ENCODE data around the gene TTLL3.

The TTLL3 gene

GRCh38 chr3:9807981-9808344 lies 2.1 kb upstream of the TTLL3 start:
- DNase-seq (ENCODE audit: low read depth) = no peak

- no peak for DNase-seq (ENCODE audit: low read depth)
These were observed 1.6 kb upstream of the TTLL3 start for GRCh38 chr3:9808345-9809037.

- DNase-seq (ENCODE audit: low read depth) = no peak
These were observed 835 bp upstream of the TTLL3 start for GRCh38 chr3:9809239-9809614.

- no peak for DNase-seq (ENCODE audit: low read depth)
These were observed 340 bp downstream of the TTLL3 start for GRCh38 chr3:9810433-9810770.

- no peak for DNase-seq (ENCODE audit: low read depth)
These were observed 784 bp downstream of the TTLL3 start for GRCh38 chr3:9810846-9811245.

DNA sequence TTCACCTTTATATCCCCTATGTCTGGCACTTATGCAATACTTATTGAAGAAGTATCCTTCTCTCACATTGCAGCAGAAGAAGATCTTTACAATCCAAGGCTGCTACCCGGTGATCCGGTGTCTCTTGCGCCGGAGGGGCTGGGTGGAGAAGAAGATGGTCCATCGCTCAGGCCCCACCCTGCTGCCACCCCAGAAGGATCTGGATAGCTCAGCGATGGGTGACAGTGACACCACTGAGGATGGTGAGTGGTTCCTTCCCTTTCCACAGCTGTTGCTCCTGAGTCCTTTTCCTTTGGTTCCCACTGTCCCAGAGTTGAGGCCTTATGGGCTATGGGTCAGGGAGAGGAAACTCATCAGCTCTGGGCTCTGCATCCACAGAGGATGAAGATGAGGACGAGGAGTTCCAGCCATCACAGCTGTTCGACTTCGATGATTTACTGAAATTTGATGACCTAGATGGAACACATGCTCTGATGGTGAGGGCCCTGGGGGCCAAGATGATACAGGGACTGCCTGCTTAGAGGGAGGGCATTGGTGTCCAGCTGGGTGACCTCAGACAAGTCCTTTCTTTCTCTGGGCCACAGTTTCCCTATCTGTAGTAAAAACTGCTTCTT lies 2.9 kb downstream of the TTLL3 start:
- no peak for DNase-seq (ENCODE audit: low read depth)

DNA sequence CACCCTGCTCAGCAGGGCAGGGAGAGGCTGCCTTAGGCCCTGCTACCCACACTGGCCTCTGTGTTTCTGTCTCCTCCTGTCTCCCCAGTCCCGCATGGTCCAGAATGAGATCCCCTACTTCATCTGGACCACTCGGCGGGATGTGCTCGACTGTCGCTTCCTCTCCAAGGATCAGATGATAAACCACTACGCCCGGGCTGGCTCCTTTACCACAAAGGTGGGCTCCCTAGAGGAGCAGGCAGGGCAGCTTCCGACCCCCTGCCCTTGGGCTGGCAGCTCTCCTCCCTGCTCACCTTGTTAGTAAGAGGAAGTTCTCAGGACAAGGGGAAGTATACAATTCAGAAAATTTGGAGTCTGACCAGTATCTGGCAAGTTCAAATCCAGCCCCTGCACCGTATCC lies 5.9 kb downstream of the TTLL3 start:
- DNase-seq (ENCODE audit: low read depth) = no peak

GRCh38 chr3:9817436-9817835 lies 7.4 kb downstream of the TTLL3 start:
- no peak for DNase-seq (ENCODE audit: low read depth)

DNA sequence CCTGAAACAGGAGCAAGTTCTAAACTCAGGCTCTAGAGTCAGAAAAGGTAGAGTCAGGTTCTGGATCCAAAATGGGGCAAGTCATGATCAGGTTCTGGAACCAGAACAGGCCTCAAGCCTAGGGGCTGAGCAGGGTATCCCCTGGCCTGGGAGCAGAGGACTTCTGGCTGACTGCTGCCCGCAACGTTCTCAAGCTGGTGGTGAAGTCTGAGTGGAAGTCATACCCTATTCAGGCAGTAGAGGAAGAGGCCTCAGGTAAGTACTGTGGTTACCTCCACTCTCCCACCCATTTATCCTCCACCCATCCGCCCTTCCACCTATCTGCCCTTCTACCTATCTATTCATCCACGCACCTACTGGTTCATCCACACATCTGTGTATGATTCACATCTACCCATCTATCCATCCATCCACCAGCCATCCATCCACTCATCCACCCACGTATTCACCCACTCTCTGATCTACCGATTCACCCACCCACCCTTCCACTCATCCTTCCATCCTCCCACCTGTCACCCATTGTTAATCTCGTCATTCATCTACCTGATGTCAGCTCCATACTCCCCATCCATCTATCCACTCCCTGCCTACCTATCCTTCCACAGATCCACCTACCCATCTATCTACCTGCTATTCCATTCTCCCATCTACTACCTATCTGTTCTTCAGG lies 8.7 kb downstream of the TTLL3 start:
- no peak for DNase-seq (ENCODE audit: low read depth)

- no peak for DNase-seq (ENCODE audit: low read depth)
These were observed 10.5 kb downstream of the TTLL3 start for GRCh38 chr3:9820543-9820942.

GRCh38 chr3:9820946-9821345 lies 10.9 kb downstream of the TTLL3 start:
- DNase-seq (ENCODE audit: low read depth) = no peak

- DNase-seq (ENCODE audit: low read depth) = no peak
These were observed 15.5 kb downstream of the TTLL3 start for GRCh38 chr3:9825451-9826040.

DNA sequence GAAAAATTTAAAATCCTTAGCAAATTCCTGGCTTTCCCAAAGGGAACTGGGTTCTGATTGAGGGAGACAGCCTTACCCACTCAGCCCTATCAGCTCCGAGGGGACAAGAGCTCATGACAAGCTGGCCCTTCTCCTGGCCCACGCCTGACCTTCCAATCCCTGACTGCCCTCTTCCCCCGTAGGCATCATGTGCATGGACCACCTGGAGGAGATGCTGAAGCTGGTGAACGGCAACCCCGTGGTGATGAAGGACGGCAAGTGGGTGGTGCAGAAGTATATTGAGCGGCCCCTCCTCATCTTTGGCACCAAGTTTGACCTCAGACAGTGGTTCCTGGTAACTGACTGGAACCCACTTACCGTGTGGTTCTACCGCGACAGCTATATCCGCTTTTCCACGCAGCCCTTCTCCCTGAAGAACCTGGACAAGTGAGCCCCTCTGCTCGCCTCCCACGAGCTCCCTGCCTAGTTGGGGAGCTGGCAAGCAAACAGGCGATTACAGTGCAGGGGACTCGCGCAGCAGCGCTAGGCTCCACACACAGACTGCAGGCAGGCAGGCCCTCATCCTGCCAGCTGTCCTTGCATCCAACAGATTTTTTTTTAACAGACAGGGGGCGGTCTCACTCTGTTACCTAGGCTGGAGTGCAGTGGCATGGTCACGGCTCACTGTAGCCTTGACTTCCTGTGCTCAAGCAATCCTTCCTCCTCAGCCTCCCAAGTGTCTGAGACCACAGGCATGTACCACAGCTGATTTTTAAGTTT lies 16.9 kb downstream of the TTLL3 start:
- no peak for DNase-seq (ENCODE audit: low read depth)

- no peak for DNase-seq (ENCODE audit: low read depth)
These were observed 19.0 kb downstream of the TTLL3 start for GRCh38 chr3:9828801-9829755.

GRCh38 chr3:9831253-9831652 lies 21.2 kb downstream of the TTLL3 start:
- no peak for DNase-seq (ENCODE audit: low read depth)

DNA sequence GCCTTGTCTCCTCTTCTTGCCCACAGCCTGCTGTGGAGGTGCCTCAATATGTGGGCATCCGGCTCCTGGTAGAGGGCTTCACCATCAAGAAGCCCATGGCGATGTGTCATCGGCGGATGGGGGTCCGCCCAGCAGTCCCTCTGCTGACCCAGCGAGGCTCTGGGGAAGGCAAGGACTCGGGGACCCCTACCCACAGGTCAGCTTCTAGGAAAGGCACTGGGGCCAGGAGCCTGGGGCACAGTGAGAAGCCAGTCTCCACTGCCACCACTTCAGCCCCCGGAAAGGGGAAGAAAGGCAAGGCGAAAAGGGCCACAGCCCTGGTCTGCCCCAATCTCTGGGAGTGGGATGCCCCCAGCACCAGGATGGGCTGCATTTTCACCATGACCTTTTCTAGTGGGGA lies 23.0 kb downstream of the TTLL3 start:
- DNase-seq (ENCODE audit: low read depth) = no peak

DNA sequence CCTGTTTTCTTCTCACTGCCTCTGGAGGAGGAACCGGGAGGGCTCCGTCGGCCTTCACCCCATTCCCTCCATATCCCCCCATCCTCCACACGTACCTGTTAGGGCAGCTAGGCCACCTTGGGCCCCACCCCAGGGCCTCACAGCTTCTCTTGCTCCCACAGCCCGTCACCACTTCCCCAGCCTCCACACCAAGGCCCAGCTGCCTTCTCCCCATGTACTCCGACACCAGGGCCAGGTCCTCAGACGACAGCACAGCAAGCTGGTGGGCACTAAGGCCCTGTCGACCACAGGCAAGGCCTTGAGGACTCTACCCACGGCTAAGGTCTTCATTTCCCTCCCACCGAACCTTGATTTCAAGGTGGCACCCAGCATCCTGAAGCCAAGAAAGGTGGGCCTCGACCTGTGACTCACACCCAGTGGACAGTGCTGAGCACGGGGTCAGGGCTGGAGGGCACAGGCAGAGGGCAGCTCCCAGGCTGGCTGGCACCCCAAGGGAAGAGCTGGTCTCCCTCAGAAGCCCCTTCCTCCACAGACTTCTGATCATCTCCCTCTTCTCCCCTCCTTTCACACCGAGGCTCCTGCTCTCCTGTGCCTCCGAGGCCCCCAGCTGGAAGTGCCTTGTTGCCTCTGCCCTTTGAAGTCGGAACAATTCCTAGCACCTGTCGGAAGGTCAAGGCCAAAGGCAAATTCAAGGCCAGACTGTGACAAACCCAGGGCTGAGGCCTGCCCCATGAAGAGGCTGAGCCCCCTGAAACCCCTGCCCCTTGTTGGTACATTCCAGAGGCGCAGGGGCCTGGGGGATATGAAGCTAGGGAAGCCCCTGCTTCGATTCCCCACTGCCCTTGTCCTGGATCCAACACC lies 24.7 kb downstream of the TTLL3 start:
- DNase-seq (ENCODE audit: low read depth) = no peak

DNA sequence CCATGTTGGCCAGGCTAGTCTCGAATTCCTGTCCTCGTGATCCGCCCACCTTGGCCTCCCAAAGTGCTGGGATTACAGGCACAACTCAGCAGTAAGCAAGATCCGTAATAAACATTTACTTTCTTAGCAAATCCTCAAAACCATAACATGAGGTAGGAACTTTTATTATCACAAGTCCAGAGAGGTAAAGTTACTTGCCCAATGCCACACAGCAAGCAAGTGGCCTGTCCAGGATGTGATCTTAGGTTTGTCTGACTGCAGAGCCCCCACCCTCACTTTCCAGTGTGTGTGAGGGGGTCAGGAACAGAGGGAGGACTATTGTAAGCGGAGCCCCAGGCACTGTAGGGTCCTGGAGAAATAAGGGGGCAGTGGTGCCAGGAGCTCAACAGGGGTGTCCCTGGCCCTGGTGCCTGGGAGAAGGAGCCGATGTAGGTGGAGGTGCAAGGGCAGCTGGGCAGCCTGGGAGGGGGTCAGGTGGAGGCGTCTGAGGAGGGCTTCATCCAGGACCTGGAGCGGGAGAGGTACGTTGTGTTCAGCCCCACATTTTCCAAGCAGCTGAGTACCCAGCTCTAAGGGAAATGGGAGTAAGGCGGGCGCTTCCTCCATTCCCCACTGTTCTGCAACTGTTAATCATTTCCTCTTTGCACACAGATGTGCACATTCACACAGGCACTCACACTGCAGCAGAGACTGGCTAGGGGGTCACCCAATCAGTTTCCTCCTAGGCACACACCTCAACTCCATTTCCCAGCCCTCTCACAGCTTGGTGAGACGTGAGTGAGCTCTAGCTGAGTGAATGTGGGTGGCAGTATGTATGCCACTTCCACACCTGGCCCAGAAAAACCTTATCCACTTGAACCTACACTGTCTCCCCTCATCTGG lies 27.9 kb downstream of the TTLL3 start:
- DNase-seq (ENCODE audit: low read depth) = no peak

DNA sequence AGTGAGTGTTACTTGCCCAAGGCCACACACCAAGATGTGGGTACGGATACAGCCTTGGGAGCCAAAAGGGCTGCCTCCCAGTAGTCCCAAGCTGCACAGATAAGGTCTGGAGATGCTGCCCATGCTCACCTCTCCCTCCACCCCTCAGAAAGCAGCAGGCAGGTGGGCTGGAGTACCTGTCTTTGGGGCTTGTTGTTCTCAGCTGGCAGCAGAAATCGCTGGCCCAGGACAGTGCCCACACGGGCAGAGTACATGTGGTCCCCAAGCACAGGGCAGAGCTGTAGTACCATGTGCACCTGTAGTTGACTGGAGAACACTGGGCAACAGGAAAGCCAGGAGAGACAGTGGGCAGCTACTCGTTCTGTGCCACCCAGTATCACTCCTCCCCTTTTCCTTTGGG lies 28.8 kb downstream of the TTLL3 start:
- DNase-seq (ENCODE audit: low read depth) = no peak

DNA sequence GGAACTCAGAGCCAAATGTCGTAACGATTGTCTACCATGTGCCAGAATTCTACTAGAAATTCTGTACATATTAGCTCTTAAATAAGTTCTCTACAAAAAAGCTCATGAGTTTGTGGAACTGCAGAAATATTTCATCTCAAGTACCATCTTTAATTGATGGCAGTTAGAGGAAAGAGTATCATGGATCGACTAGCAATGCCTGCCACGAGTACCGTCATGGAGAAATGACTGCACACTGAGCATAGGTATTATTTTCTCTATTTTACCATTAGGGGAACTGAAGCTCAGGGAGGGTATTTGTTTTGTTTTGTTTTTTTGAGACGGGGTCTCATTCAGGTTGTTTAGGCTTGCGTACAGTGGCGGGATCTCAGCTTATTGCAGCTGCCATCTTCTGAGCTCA lies 31.0 kb downstream of the TTLL3 start:
- DNase-seq (ENCODE audit: low read depth) = no peak

All from stimulated activated CD8-positive, alpha-beta memory T cell treated with anti-CD3 and anti-CD28 coated beads, Interleukin-4, amount 100 ng/mL, for 24 hours (primary cell).